Smooth muscle cell (in vitro differentiated cells): Measurements from ENCODE around the gene TANC2. TPM values are rescaled to one million over a fixed set of nuclear protein-coding genes. Genes with fewer than 3 reads are reported as not detected.

ENCODE experiments used
- DNase-seq: peaks from one replicate; lab custom pipeline; 2025; ENCODE audit not compliant: unreplicated experiment; lab: John Stamatoyannopoulos, UW
- H2AFZ ChIP-seq: fragments of 200-600 bp; sonication (generic); 2 replicates; pipeline ENCODE4 v1.6.0; 2016; ENCODE audit warnings: antibody characterized with exemption, low read depth, mild to moderate bottlenecking
- H3F3A ChIP-seq: fragments of 200-600 bp; sonication (generic); 2 replicates; pipeline ENCODE4 v1.6.0; 2017; ENCODE audit warnings: antibody characterized with exemption, low read depth
- H3K27ac ChIP-seq: fragments of 200-600 bp; sonication (generic); 2 replicates; pipeline ENCODE4 v1.5.1; 2016; ENCODE audit warnings: low read depth, mild to moderate bottlenecking
- H3K27me3 ChIP-seq: fragments of 200-600 bp; sonication (generic); 2 replicates; pipeline ENCODE4 v1.6.1; 2016; ENCODE audit warnings: low read depth, mild to moderate bottlenecking
- H3K36me3 ChIP-seq: fragments of 200-600 bp; sonication (generic); 2 replicates; pipeline ENCODE4 v1.5.1; 2016; ENCODE audit warnings: low read depth
- H3K4me1 ChIP-seq: fragments of 200-600 bp; sonication (generic); 2 replicates; pipeline ENCODE4 v1.5.1; 2016; ENCODE audit warnings: low read depth
- H3K4me2 ChIP-seq: fragments of 200-600 bp; sonication (generic); 2 replicates; pipeline ENCODE4 v1.6.0; 2016; ENCODE audit warnings: mild to moderate bottlenecking
- H3K4me3 ChIP-seq: fragments of 200-600 bp; sonication (generic); 2 replicates; pipeline ENCODE4 v1.5.1; 2016; ENCODE audit warnings: mild to moderate bottlenecking
- H3K79me2 ChIP-seq: fragments of 200-600 bp; sonication (generic); 2 replicates; pipeline ENCODE4 v1.6.0; 2016; ENCODE audit warnings: low read depth, mild to moderate bottlenecking
- H3K9ac ChIP-seq: fragments of 200-600 bp; sonication (generic); 2 replicates; pipeline ENCODE4 v1.6.0; 2016; ENCODE audit warnings: low read depth
- H3K9me3 ChIP-seq: fragments of 200-600 bp; sonication (generic); replicated peaks from 2 replicates; pipeline ENCODE4 v1.5.1; 2016; ENCODE audit warnings: low read depth
- H4K20me1 ChIP-seq: fragments of 200-600 bp; sonication (generic); 2 replicates; pipeline ENCODE4 v1.6.0; 2016; ENCODE audit warnings: low read depth
- WGBS: methylation state at CpG from one replicate; pipeline ENCODE4 v1.1.7; 2016; ENCODE audit warnings: low lambda C conversion rate; 5-methylcytosine and 5-hydroxymethylcytosine counted together
- polyA plus RNA-seq: library from polyadenylated mRNA; unstranded; fragments of >200 nt; fragmentation: Nextera tagmentation; extraction: Ambion mirVana; gene quantifications from 2 replicates; pipeline ENCODE4 v1.2.1, GENCODE V29; 2016
- total RNA-seq: library from RNA; depleted of rRNA; stranded (reverse); fragments of >200 nt; gene quantifications from 2 replicates; pipeline ENCODE4 v1.2.3, GENCODE V29; 2014
- TF ChIP-seq, protein P1 (sequence below): fragments of 200-600 bp; sonication (generic); IDR thresholded peaks from 2 replicates; pipeline ENCODE4 v1.5.1; 2017; ENCODE audit warnings: borderline replicate concordance, mild to moderate bottlenecking, antibody characterized with exemption; ENCODE audit not compliant: insufficient read depth, poor library complexity, severe bottlenecking

The TANC2 gene
- total and polyA plus RNA-seq, 2 experiments from 2014 or later: 8.3 to 27.6 TPM

- Histone ChIP-seq H4K20me1 (peaks cover 58% of the 10 kb centered on the region), H3K4me1 (no peaks in the 10 kb centered on the region), H3K9me3 (peaks cover 8% of the 10 kb centered on the region), H3K27me3 (no peaks in the 10 kb centered on the region), H3K27ac (no peak overlapping the region), H3K36me3 (no peaks in the 10 kb centered on the region), H3F3A (no peaks in the 10 kb centered on the region), H3K79me2 (peaks cover 89% of the 10 kb centered on the region), H2AFZ (no peak overlapping the region), H3K4me2 (no peak overlapping the region), H3K4me3 (no peak overlapping the region), H3K9ac (no peak overlapping the region)
- no peak for DNase-seq
- WGBS: 91% methylated on average over 1 of the region's 1 CpG
- TF ChIP-seq, protein P1, sequence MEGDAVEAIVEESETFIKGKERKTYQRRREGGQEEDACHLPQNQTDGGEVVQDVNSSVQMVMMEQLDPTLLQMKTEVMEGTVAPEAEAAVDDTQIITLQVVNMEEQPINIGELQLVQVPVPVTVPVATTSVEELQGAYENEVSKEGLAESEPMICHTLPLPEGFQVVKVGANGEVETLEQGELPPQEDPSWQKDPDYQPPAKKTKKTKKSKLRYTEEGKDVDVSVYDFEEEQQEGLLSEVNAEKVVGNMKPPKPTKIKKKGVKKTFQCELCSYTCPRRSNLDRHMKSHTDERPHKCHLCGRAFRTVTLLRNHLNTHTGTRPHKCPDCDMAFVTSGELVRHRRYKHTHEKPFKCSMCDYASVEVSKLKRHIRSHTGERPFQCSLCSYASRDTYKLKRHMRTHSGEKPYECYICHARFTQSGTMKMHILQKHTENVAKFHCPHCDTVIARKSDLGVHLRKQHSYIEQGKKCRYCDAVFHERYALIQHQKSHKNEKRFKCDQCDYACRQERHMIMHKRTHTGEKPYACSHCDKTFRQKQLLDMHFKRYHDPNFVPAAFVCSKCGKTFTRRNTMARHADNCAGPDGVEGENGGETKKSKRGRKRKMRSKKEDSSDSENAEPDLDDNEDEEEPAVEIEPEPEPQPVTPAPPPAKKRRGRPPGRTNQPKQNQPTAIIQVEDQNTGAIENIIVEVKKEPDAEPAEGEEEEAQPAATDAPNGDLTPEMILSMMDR: no peak
Measured at GRCh38 chr17:62984801-62985200, 18.8 kb downstream of the TANC2 start.

DNA sequence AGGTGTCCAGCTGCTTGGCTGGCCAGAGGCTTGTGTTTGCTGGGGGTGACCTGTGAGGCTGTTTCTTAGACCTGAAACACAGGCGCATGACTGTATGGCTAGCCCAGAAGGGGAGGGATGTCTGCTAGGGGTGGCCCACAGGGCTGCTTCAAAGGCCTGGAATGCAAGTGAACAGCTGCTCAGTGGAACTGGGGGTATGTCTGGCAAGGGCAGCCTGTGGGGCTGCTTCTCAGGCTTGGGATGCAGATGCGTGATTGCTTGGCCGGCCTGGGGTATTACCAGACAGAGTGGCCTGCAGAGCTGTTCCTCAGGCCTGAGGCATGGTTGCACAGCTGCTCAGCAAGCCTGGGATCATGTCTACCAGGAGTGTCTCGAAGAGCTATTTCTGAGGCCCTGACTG is 20.5 kb downstream of the TANC2 start:
- Histone ChIP-seq H3K79me2 (peaks cover 89% of the 10 kb centered on the region), H3K9ac (no peak overlapping the region), H3K4me2 (no peak overlapping the region), H3K36me3 (no peaks in the 10 kb centered on the region), H2AFZ (no peak overlapping the region), H3K27ac (no peak overlapping the region), H3K4me3 (no peak overlapping the region), H3K27me3 (no peaks in the 10 kb centered on the region), H3K4me1 (no peaks in the 10 kb centered on the region), H3K9me3 (peaks cover 8% of the 10 kb centered on the region), H3F3A (no peaks in the 10 kb centered on the region), H4K20me1 (peaks cover 72% of the 10 kb centered on the region)
- no peak for DNase-seq
- TF ChIP-seq, protein P1: no peak
- 92% methylated on average over 4 of the region's 4 CpGs for WGBS

GRCh38 chr17:62987136-62987535 is 21.1 kb downstream of the TANC2 start:
- DNase-seq: no peak
- Histone ChIP-seq H3K9ac (no peak overlapping the region), H3K79me2 (peaks cover 89% of the 10 kb centered on the region), H4K20me1 (peaks cover 75% of the 10 kb centered on the region), H3K4me2 (no peak overlapping the region), H3K4me1 (no peaks in the 10 kb centered on the region), H2AFZ (no peak overlapping the region), H3K9me3 (peaks cover 8% of the 10 kb centered on the region), H3K27ac (no peak overlapping the region), H3K4me3 (no peak overlapping the region), H3K27me3 (no peaks in the 10 kb centered on the region), H3K36me3 (no peaks in the 10 kb centered on the region), H3F3A (no peaks in the 10 kb centered on the region)
- TF ChIP-seq, protein P1: no peak
- WGBS: 95% methylated on average over 7 of the region's 7 CpGs

GRCh38 chr17:62989501-62989900 is 23.5 kb downstream of the TANC2 start:
- DNase-seq: no peak
- Histone ChIP-seq H3K4me2 (no peak overlapping the region), H3K79me2 (peaks cover 88% of the 10 kb centered on the region), H3K4me1 (no peaks in the 10 kb centered on the region), H3K4me3 (no peak overlapping the region), H3F3A (peaks cover 5% of the 10 kb centered on the region), H2AFZ (no peak overlapping the region), H3K27me3 (no peaks in the 10 kb centered on the region), H3K36me3 (no peaks in the 10 kb centered on the region), H4K20me1 (peaks cover 92% of the 10 kb centered on the region), H3K9ac (no peak overlapping the region), H3K9me3 (no peaks in the 10 kb centered on the region), H3K27ac (no peak overlapping the region)
- TF ChIP-seq, protein P1: no peak
- 97% methylated on average over 5 of the region's 5 CpGs for whole genome bisulfite sequencing
